Heart left ventricle (tissue), 16 donors: Measurements from ENCODE around the gene ABCC12. TPM values are rescaled to one million over a fixed set of nuclear protein-coding genes. Genes with fewer than 3 reads are reported as not detected.

Source experiments
- ATAC-seq, 4 donors: fragments of 200-7000 bp; cut with Tn5 transposase; one replicate each; pipeline ENCODE4 v1.9.1; 2020 to 2022; ENCODE audit warnings: moderate library complexity in 4 of 4, mild to moderate bottlenecking in 3 of 4, moderate number of reproducible peaks in 1 of 4
- DNase-seq, 5 donors: peaks; one replicate each; pipeline ENCODE4 v3.0.0-alpha.2; 2020
- H3K27ac ChIP-seq, 12 donors: fragments of 200-600 bp; sonication (generic) in 4 of 12; one replicate each; pipeline versions ENCODE4 v1.5.0 to v1.8.0; 2016 to 2022; ENCODE audit warnings: mild to moderate bottlenecking in 2 of 12
- H3K27me3 ChIP-seq, 9 donors: fragments of 200-600 bp; sonication (generic) in 2 of 9; one replicate each; pipeline versions ENCODE4 v1.5.1 to v1.8.0; 2016 to 2022; ENCODE audit warnings: mild to moderate bottlenecking in 3 of 9
- H3K36me3 ChIP-seq, 9 donors: fragments of 200-600 bp; sonication (generic) in 2 of 9; one replicate each; pipeline versions ENCODE4 v1.5.0 to v1.8.0; 2018 to 2022; ENCODE audit warnings: mild to moderate bottlenecking in 2 of 9
- H3K4me1 ChIP-seq, 12 donors: fragments of 200-600 bp; sonication (generic) in 4 of 12; one replicate each; pipeline versions ENCODE4 v1.5.0 to v1.8.0; 2016 to 2022; ENCODE audit warnings: mild to moderate bottlenecking in 3 of 12
- H3K4me3 ChIP-seq, 12 donors: fragments of 200-600 bp; sonication (generic) in 4 of 12; one replicate each; pipeline versions ENCODE4 v1.5.0 to v1.8.0; 2017 to 2022; ENCODE audit warnings: mild to moderate bottlenecking in 9 of 12, moderate library complexity in 4 of 12
- H3K9me3 ChIP-seq, 12 donors: fragments of 200-600 bp; sonication (generic) in 4 of 12; one replicate each; pipeline versions ENCODE4 v1.5.0 to v1.8.0; 2016 to 2022; ENCODE audit warnings: mild to moderate bottlenecking in 1 of 12
- CTCF ChIP-seq, 12 donors: fragments of 200-600 bp; sonication (generic) in 4 of 12; IDR thresholded peaks; one replicate each; pipeline versions ENCODE4 v1.5.0 to v1.8.0; 2018 to 2022; ENCODE audit warnings: antibody characterized with exemption in 12 of 12, mild to moderate bottlenecking in 5 of 12
- POLR2A ChIP-seq, 2 donors: fragments of 450-650 bp; IDR thresholded peaks; one replicate each; pipeline ENCODE4 v1.6.1; 2017; ENCODE audit warnings: antibody characterized with exemption in 2 of 2, mild to moderate bottlenecking in 2 of 2, moderate library complexity in 2 of 2
- WGBS, 4 donors: extraction: QIAGEN DNeasy Blood & Tissue Kit in 2 of 4; methylation state at CpG; one replicate each; pipeline versions ENCODE4 v1.1.5 to v1.1.7; 2013 to 2018; 5-methylcytosine and 5-hydroxymethylcytosine counted together
- intact Hi-C, 10 donors: fragments of 100-400 bp; cut with DNase I; formaldehyde crosslinking; loops; one replicate each; pipeline versions ENCODE4 v1.11.1 to v1.14.2; 2022
- polyA plus RNA-seq, 2 donors: library from polyadenylated mRNA; stranded (reverse); fragments of 200-250 nt; gene quantifications; one replicate each; pipeline ENCODE4 v1.2.3, GENCODE V29; 2013
- total RNA-seq, 9 donors: library from RNA; depleted of rRNA in 2 of 9; stranded (reverse); fragments of >200 nt in 2 of 9; fragmentation: NEBNext Ultra II Directional in 3 of 9; extraction: Animal tissue kit (Norgen Biotek cat#: 25700) in 3 of 9; gene quantifications; one replicate each; pipeline versions ENCODE4 v1.1.0 to v1.2.4, GENCODE V29; 2016 to 2023
- donor health status: ischemic (EF 13 %, LVEDD 7.1; RV severe dilation, severe dysfunction).
- donor health status: healthy with polysubstance abuse.
- donor health status: DM: no; HTN: yes; CAD: no.
- donor health status: DM: no; HTN: no; CAD: no.
- donor health status: ischemic (EF 25% LVEDD 6.9; RV normal size, moderate dysfunction).
- donor health status: ischemic (EF 25% LVEDD 5.7; RV mildly dilated, moderate dysfunction).
- donor health status: healthy.
- donor health status: DM: yes; HTN: yes; CAD: no.
- donor health status: ischemic (EF 35%, LVEDD 5.7; RV mildly dilated, moderate dysfunction).
- donor health status: nonischemic (EF 11% LVEDD 7.7; RV severe dilation, severe dysfunction).
- donor health status: DM: yes; HTN: yes; CAD: no.
- donor health status: PGD.
- donor health status: ischemic (EF 29% LVEDD 5.4; RV normal size, mild dysfunction).
- donor health status: nonischemic (EF 23%, LVEDD 6.1; RV moderate dilation, normal function).

The ABCC12 gene
- total and polyA plus RNA-seq, 11 donors: 0.08 to 0.27 (median 0.10) TPM; not detected in 7

- Histone ChIP-seq H3K4me3 (no peak overlapping the region), H3K36me3 (no peaks in the 10 kb centered on the region), H3K27ac (no peak overlapping the region), H3K4me1 (no peaks in the 10 kb centered on the region), H3K27me3 (no peaks in the 10 kb centered on the region), H3K9me3 (no peaks in the 10 kb centered on the region)
- ATAC-seq (no peak), DNase-seq (no peak)
- intact Hi-C loops: no loop called here
- 67 to 74% (median 73%) methylated on average over 6 of the region's 6 CpGs for WGBS, 4 donors
- TF ChIP-seq POLR2A (IDR thresholded peaks at IDR 0.05): no peak
- TF ChIP-seq CTCF (IDR thresholded peaks at IDR 0.05): no peak
These were observed 45.9 kb upstream of the ABCC12 start for GRCh38 chr16:48201515-48202201.

- ATAC-seq (no peak), DNase-seq (no peak)
- 77 to 94% (median 86%) methylated on average over 3 of the region's 3 CpGs for WGBS, 4 donors
- intact Hi-C loops: no loop called here
- Histone ChIP-seq H3K9me3 (no peaks in the 10 kb centered on the region), H3K27me3 (no peaks in the 10 kb centered on the region), H3K27ac (no peak overlapping the region), H3K4me1 (no peaks in the 10 kb centered on the region), H3K4me3 (no peak overlapping the region), H3K36me3 (no peaks in the 10 kb centered on the region)
- TF ChIP-seq CTCF (IDR thresholded peaks at IDR 0.05): no peak
- TF ChIP-seq POLR2A (IDR thresholded peaks at IDR 0.05): no peak
These were observed 41.5 kb upstream of the ABCC12 start for GRCh38 chr16:48197294-48197693.

GRCh38 chr16:48194828-48195556 is 39.2 kb upstream of the ABCC12 start:
- Histone ChIP-seq H3K9me3 (no peaks in the 10 kb centered on the region), H3K36me3 (no peaks in the 10 kb centered on the region), H3K27ac (no peak overlapping the region), H3K4me1 (no peaks in the 10 kb centered on the region), H3K4me3 (no peak overlapping the region), H3K27me3 (no peaks in the 10 kb centered on the region)
- no peak for DNase-seq
- ATAC-seq: no peak
- 43 to 56% (median 48%) methylated on average over 5 of the region's 5 CpGs for WGBS, 4 donors
- intact Hi-C loops: no loop called here
- no peak for TF ChIP-seq CTCF (IDR thresholded peaks at IDR 0.05)
- no peak for TF ChIP-seq POLR2A (IDR thresholded peaks at IDR 0.05)

GRCh38 chr16:48193846-48194245 is 38.1 kb upstream of the ABCC12 start:
- no peaks in the 10 kb centered on the region for H3K27me3 ChIP-seq
- TF ChIP-seq CTCF (IDR thresholded peaks at IDR 0.05): no peak
- TF ChIP-seq POLR2A (IDR thresholded peaks at IDR 0.05): no peak
- no peaks in the 10 kb centered on the region for H3K9me3 ChIP-seq
- ATAC-seq (no peak), DNase-seq (no peak)
- 87 to 95% (median 92%) methylated on average over 7 of the region's 7 CpGs for WGBS, 4 donors
- H3K27ac ChIP-seq: no peak overlapping the region
- H3K4me3 ChIP-seq: no peak overlapping the region
- intact Hi-C loops: no loop called here
- H3K4me1 ChIP-seq: peaks cover 0 to 7% (median 0%) of the 10 kb centered on the region in 12 donors
- H3K36me3 ChIP-seq: no peaks in the 10 kb centered on the region
